ENCODE results near the gene ZDHHC13. TPM values are rescaled to one million over a fixed set of nuclear protein-coding genes. Genes with fewer than 3 reads are reported as not detected.

The ZDHHC13 gene
- total RNA-seq, 1 experiment from 2014 or later = 20.9 TPM

DNA sequence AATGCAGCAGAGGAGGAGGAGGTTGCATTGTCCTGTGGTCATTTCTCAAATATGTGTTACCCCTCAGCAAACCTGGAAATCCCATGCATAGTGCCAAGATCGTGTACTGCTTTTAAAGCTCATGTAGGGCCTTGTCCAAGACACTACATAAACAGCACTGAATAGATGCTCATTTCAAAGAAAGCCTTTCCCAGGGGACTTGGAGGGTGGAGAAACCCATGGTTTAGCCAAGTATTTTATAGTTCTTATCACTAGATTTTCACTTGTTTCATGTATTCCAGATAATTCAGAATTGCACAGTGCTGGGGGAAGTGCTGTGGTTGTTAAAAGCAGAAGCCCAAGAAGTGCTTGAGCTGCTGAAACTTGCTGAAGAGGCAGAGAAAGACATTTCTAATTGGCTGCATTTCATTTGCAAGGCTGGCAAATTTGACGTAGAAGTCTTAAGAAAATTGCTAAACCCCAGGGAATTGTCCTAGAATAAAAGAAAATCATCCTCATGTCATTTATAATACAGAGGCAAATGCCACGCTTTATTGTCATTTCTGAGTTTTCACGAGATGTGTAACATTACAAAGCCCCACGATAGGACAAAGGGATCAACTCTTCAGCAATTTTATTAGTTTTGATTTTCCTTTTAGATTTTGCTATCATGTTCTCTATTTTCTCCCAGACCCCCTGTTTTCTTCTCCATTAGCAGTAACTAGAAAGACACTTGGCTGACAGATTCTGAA is 64.7 kb downstream of the ZDHHC13 start:
- no peak overlapping the region for H3K4me3 Mint-ChIP-seq
- H3K9me3 Mint-ChIP-seq = no peaks in the 10 kb centered on the region
- peaks cover 4% of the 10 kb centered on the region; the same call in 1 of the 2 replicates for H3K36me3 Mint-ChIP-seq
- no peaks in the 10 kb centered on the region for H3K4me1 Mint-ChIP-seq
- ATAC-seq = no peak
- no peak for DNase-seq (ENCODE audit: low spot score)
- ChIA-PET POLR2A (no interaction called here), CTCF (no interaction called here)
- H3K27ac Mint-ChIP-seq = no peak overlapping the region
- H3K27me3 Mint-ChIP-seq (ENCODE audit: low read depth) = no peaks in the 10 kb centered on the region
- no peak for TF ChIP-seq JAZF1 (CRISPR knock-in tag; IDR thresholded peaks at IDR 0.05)
- no peak for TF ChIP-seq CREB1 (CRISPR knock-in tag; IDR thresholded peaks at IDR 0.05)
- no peak for TF ChIP-seq TCF7 (CRISPR knock-in tag; IDR thresholded peaks at IDR 0.05; ENCODE audit: low read depth)
- no peak for TF ChIP-seq ZNF416 (CRISPR knock-in tag; IDR thresholded peaks at IDR 0.05)
- TF ChIP-seq STAT6 (CRISPR knock-in tag; conservative IDR thresholded peaks at IDR 0.05; ENCODE audit: low read depth) = no peak
- TF ChIP-seq, protein P1, sequence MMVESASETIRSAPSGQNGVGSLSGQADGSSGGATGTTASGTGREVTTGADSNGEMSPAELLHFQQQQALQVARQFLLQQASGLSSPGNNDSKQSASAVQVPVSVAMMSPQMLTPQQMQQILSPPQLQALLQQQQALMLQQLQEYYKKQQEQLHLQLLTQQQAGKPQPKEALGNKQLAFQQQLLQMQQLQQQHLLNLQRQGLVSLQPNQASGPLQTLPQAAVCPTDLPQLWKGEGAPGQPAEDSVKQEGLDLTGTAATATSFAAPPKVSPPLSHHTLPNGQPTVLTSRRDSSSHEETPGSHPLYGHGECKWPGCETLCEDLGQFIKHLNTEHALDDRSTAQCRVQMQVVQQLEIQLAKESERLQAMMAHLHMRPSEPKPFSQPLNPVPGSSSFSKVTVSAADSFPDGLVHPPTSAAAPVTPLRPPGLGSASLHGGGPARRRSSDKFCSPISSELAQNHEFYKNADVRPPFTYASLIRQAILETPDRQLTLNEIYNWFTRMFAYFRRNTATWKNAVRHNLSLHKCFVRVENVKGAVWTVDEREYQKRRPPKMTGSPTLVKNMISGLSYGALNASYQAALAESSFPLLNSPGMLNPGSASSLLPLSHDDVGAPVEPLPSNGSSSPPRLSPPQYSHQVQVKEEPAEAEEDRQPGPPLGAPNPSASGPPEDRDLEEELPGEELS (CRISPR knock-in tag; IDR thresholded peaks at IDR 0.05) = no peak
- no peak for TF ChIP-seq SP1 (CRISPR knock-in tag; conservative IDR thresholded peaks at IDR 0.05)
- no peak for TF ChIP-seq RELA (CRISPR knock-in tag; IDR thresholded peaks at IDR 0.05; ENCODE audit: borderline replicate concordance)
- TF ChIP-seq PRRX2 (CRISPR knock-in tag; IDR thresholded peaks at IDR 0.05) = no peak
- no peak for TF ChIP-seq IRF1 (CRISPR knock-in tag; IDR thresholded peaks at IDR 0.05)
- TF ChIP-seq ETV6 (CRISPR knock-in tag; IDR thresholded peaks at IDR 0.05) = no peak

- ChIA-PET POLR2A (no interaction called here), CTCF (interaction anchor here (1.9 kb wide), 1 partner anchor 113 kb away, joined by 5 read pairs; no protein-coding TSS in a partner anchor)
- H3K27ac Mint-ChIP-seq = no peak overlapping the region
- no peak for ATAC-seq
- DNase-seq (ENCODE audit: low spot score) = no peak
- H3K4me1 Mint-ChIP-seq = no peaks in the 10 kb centered on the region
- no peak for TF ChIP-seq NFATC4 (CRISPR knock-in tag; IDR thresholded peaks at IDR 0.05)
- no peaks in the 10 kb centered on the region for H3K9me3 Mint-ChIP-seq
- H3K36me3 Mint-ChIP-seq = no peaks in the 10 kb centered on the region
- no peaks in the 10 kb centered on the region for H3K27me3 Mint-ChIP-seq (ENCODE audit: low read depth)
- H3K4me3 Mint-ChIP-seq = no peak overlapping the region
Observed at GRCh38 chr11:19183646-19184045, 66.7 kb downstream of the ZDHHC13 start.

GRCh38 chr11:19185036-19185435 is 68.1 kb downstream of the ZDHHC13 start:
- DNase-seq (ENCODE audit: low spot score) (no peak), ATAC-seq (no peak)
- no peak overlapping the region for H3K27ac Mint-ChIP-seq
- no peaks in the 10 kb centered on the region for H3K9me3 Mint-ChIP-seq
- no peaks in the 10 kb centered on the region for H3K36me3 Mint-ChIP-seq
- H3K4me1 Mint-ChIP-seq = no peaks in the 10 kb centered on the region
- POLR2A ChIA-PET = no interaction called here
- no peak overlapping the region for H3K4me3 Mint-ChIP-seq
- CTCF ChIA-PET = no interaction called here
- H3K27me3 Mint-ChIP-seq (ENCODE audit: low read depth) = no peaks in the 10 kb centered on the region
- TF ChIP-seq TEAD1 (CRISPR knock-in tag; IDR thresholded peaks at IDR 0.05) (no peak), NFATC4 (CRISPR knock-in tag; IDR thresholded peaks at IDR 0.05) (no peak), ETV6 (CRISPR knock-in tag; IDR thresholded peaks at IDR 0.05) (no peak), ESRRA (CRISPR knock-in tag; IDR thresholded peaks at IDR 0.05; ENCODE audit: borderline replicate concordance) (no peak), CBFB (CRISPR knock-in tag; IDR thresholded peaks at IDR 0.05; ENCODE audit: low read depth) (no peak), ATF2 (CRISPR knock-in tag; IDR thresholded peaks at IDR 0.05; ENCODE audit: borderline replicate concordance, low read depth) (no peak), NR1H2 (CRISPR knock-in tag; IDR thresholded peaks at IDR 0.05) (no peak), CTCF (IDR thresholded peaks at IDR 0.05) (no peak), E2F4 (CRISPR knock-in tag; IDR thresholded peaks at IDR 0.05; ENCODE audit: borderline replicate concordance, low read depth) (no peak), ZNF232 (CRISPR knock-in tag; IDR thresholded peaks at IDR 0.05) (no peak)
- TF ChIP-seq, protein P2, sequence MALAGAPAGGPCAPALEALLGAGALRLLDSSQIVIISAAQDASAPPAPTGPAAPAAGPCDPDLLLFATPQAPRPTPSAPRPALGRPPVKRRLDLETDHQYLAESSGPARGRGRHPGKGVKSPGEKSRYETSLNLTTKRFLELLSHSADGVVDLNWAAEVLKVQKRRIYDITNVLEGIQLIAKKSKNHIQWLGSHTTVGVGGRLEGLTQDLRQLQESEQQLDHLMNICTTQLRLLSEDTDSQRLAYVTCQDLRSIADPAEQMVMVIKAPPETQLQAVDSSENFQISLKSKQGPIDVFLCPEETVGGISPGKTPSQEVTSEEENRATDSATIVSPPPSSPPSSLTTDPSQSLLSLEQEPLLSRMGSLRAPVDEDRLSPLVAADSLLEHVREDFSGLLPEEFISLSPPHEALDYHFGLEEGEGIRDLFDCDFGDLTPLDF (CRISPR knock-in tag; IDR thresholded peaks at IDR 0.05) = no peak

Data from WTC11 (cell line).